Lower leg skin (tissue), 3 donors: ENCODE measurements around the gene PSAT1.

Source experiments
- POLR2A ChIP-seq, 2 donors: fragments of 450-650 bp; IDR thresholded peaks; one replicate each; pipeline ENCODE4 v1.6.1; 2016 to 2017; ENCODE audit warnings: antibody characterized with exemption in 2 of 2, mild to moderate bottlenecking in 1 of 2, moderate library complexity in 1 of 2
- TF ChIP-seq, protein P1 (sequence below), 3 donors: fragments of 450-650 bp; IDR thresholded peaks; one replicate each; pipeline ENCODE4 v1.5.1; 2016; ENCODE audit warnings: antibody characterized with exemption in 3 of 3, mild to moderate bottlenecking in 3 of 3, moderate library complexity in 2 of 3

DNA sequence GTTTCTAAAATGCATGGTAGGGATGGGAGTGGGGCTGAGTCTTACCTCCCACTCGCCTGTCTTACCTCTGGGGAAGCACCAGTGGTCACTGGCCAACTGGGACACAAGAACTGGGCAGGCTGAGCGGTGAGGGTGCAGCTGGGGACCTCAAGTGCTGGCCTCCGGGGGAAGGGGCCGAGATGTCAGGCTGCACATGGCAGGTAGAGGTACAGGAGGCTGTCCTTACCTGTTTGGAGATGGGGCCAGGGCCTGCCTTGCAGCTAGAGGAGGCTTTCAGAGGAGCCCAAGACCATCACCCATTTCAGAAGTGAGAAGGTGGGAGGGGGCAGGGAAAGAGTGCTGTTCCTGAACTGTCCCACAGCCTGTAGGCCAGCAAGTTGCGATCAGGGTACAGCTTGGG is 14.2 kb downstream of the PSAT1 start:
- TF ChIP-seq, protein P1, sequence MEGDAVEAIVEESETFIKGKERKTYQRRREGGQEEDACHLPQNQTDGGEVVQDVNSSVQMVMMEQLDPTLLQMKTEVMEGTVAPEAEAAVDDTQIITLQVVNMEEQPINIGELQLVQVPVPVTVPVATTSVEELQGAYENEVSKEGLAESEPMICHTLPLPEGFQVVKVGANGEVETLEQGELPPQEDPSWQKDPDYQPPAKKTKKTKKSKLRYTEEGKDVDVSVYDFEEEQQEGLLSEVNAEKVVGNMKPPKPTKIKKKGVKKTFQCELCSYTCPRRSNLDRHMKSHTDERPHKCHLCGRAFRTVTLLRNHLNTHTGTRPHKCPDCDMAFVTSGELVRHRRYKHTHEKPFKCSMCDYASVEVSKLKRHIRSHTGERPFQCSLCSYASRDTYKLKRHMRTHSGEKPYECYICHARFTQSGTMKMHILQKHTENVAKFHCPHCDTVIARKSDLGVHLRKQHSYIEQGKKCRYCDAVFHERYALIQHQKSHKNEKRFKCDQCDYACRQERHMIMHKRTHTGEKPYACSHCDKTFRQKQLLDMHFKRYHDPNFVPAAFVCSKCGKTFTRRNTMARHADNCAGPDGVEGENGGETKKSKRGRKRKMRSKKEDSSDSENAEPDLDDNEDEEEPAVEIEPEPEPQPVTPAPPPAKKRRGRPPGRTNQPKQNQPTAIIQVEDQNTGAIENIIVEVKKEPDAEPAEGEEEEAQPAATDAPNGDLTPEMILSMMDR (IDR thresholded peaks at IDR 0.05), result no peak
- no peak for TF ChIP-seq POLR2A (IDR thresholded peaks at IDR 0.05)
